Ramos (cell line): ENCODE data around the gene IGF2R.

ENCODE experiments used
- in situ Hi-C: fragments of 300-500 bp; cut with MboI; formaldehyde crosslinking; loops from one replicate; pipeline ENCODE4 v1.14.3; 2022; ENCODE audit warnings: low sequenced_read_pairs; ENCODE audit not compliant: unreplicated experiment

Gene IGF2R

DNA sequence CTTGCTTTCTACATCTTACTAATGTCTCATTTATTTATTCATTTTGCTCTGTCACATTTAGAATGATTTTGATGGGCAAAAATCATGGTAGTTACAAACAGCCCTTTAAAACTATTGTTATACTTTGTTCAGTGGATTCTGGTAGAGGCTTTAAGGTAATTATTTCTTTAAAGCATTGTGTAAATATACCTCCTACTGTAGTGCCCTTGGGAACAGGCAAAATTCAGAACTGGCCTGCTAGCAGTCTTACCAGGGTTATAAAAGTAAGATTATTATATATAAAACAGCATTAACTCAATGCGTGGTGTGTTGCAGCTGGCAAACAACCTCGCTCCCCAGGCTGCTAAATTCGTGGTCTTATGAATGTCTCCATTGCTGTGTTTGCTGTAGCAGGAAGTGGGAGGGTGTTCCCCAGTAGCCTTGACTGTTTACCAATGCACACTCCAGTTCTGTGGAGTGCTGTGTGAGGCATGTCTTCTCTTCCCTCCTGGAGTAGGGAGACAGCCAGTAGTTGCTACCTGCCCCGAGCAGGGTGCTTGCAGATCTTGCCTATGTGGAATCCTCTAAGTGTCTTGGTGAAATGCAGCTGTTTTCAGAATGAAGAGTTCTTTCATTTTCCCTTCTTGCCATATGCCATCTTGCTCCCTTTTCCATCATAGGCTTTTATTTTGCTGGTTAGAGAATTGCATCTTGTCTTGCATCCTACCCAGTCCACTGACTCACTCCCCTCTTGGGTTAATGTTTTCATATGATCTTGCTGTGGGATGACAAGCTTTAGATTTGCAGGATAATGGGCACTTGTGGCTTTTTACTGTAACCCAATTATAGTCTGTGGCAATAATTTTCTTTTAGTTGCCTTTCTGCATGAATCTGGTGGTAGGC is 45.3 kb downstream of the IGF2R start:
- in situ Hi-C loops = no loop called here

DNA sequence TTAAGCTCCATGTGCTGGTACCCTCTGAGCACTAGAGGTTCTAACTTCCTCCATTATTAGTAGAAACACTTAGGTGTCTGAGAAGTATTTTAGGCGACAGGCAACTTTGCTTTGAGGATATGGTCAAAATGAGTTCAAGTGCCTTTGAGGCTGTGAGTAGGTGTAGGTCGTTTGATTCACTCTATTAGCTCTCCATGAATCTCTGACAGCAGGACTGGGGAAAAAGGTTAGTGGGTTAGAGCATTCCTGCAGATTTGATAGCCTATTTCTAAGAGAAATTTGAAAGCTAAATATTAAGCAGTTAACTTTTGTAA is 45.9 kb downstream of the IGF2R start:
- in situ Hi-C loops = no loop called here

- in situ Hi-C loops = no loop called here
Observed at GRCh38 chr6:160015778-160016684, 47.1 kb downstream of the IGF2R start.

- in situ Hi-C loops = no loop called here
Observed at GRCh38 chr6:160022101-160022500, 53.2 kb downstream of the IGF2R start.

- in situ Hi-C loops = no loop called here
Observed at GRCh38 chr6:160022793-160023192, 53.9 kb downstream of the IGF2R start.

GRCh38 chr6:160024152-160024551 is 55.3 kb downstream of the IGF2R start:
- in situ Hi-C loops = no loop called here

- in situ Hi-C loops = no loop called here
Observed at GRCh38 chr6:160027076-160027475, 58.2 kb downstream of the IGF2R start.

GRCh38 chr6:160027931-160028330 is 59.0 kb downstream of the IGF2R start:
- in situ Hi-C loops = no loop called here

GRCh38 chr6:160028487-160029275 is 59.8 kb downstream of the IGF2R start:
- in situ Hi-C loops = no loop called here

DNA sequence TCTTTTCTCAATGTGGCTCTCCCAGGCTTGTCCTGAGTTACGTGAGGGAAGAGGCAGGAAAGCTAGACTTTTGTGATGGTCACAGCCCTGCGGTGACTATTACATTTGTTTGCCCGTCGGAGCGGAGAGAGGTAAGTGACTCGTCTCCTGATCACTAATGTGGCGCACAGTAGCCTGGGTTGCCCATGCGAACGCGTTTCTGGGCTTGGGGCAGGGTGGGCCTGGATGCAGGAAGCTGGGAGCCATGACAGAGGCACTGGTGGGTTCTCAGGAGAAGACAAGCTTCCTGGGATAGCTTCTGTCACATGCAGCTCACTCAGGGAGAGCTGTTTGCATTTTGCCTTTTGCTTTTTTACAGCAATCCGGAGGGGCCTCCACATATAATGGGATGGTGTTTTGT is 60.6 kb downstream of the IGF2R start:
- in situ Hi-C loops = no loop called here

- in situ Hi-C loops = no loop called here
Observed at GRCh38 chr6:160030103-160030502, 61.2 kb downstream of the IGF2R start.

- in situ Hi-C loops = no loop called here
Observed at GRCh38 chr6:160031442-160031841, 62.6 kb downstream of the IGF2R start.

DNA sequence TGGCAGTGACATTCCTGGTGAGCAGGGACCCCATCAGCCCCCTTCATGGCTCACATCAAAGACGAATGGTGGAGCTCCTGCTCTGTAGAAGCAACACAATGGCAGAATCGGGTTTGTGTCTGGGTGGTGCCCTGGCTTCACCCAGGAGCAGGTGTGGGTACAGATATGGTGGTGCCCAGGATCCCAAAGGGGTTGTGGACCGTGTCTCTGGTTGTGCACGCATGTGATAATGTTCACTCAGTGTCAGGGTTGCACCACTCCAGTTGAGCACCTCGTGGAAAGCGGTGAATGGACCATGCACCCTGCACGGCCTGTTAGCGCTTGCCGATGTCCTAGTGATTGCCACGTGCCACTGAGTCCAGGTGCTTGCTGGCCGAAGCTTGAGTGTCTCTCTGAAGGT is 63.0 kb downstream of the IGF2R start:
- in situ Hi-C loops = no loop called here

GRCh38 chr6:160032538-160032937 is 63.7 kb downstream of the IGF2R start:
- in situ Hi-C loops = no loop called here

DNA sequence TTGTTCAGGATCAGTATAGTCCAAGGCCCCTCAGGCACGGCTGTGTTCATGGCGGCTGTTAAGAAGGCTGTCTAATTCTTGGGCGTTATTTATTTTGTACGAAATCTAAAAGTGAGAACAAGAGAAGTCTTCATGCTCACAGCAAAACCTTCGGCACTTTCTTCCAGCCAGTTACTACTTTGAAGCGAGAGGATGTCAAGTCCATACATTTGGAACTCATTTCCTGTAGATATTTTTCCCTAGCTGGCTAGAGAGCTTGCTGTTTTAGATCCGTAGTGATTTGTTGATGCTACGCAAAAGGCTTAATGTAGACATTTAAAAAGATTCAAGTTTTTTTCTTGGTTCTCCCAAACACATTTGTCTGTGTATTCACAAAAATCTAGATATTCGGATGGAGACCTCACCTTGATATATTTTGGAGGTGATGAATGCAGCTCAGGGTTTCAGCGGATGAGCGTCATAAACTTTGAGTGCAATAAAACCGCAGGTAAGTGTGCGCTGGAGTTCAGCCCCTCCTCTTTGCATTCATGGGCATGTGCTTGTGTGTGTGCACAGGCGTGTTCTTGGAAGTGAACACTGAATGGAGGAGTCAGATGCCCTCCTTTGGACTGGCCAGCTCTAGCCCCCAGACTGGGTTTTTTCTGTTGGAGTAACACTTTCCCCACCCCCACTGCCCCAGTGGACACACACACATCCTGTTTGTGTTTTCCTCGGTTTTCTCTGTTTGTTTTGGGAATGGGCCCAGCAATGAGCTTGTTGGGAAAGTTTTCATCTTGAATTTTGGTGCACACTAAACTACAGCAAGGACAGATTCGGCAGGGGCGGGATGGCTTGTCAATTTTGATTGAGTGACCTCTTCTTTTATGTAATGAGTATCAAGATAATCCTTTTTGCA is 65.4 kb downstream of the IGF2R start:
- in situ Hi-C loops = no loop called here

DNA sequence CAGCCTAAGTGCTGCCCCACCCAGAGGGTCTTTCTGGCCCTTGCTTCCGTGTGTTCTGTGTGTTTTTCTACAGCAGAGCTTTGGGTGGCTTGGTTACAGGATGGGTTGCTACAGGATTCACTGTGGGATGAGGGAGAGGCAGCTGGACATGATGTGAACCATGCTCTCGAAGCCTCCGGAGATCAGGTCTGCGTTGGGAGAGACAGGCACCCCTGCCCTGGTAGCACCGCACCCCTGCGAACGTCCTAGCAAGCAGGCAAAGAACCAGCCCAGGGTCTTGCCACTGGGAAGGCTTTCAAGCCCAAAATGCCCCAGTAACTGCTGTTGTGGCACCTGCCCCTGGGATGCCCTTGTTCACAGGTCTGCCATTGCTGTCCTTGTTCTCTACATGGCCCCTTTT is 66.4 kb downstream of the IGF2R start:
- in situ Hi-C loops = no loop called here

DNA sequence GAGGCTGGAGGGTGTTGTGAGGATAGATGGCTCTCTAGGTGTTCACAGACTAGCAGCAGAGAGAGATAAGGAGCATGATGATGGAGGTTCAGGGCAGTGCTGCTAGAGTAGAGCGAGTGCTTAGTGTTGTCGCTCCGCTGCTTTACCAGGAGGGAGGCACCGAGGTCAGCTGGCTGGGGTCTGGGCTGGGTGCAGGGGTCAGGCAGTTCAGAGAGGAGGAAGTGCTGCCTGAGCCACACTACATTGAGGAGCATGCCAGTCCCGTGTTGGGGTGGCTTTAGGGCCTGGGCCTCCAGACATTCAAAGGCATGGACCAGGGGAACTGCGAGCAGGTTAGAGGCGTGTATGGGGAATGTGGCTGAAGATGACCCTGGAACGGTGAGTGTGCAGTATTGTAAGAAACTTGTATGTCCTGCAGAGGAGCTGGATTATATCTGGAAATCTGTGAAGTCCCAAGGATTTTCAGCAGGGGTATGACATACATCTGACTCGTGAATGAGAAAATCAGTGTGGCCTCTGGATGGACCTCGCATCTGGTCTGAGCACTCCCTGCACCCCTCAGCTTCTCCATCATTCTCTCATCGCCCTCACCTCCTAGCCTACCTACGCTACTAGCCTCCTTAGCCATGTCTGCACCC is 66.9 kb downstream of the IGF2R start:
- in situ Hi-C loops = no loop called here

DNA sequence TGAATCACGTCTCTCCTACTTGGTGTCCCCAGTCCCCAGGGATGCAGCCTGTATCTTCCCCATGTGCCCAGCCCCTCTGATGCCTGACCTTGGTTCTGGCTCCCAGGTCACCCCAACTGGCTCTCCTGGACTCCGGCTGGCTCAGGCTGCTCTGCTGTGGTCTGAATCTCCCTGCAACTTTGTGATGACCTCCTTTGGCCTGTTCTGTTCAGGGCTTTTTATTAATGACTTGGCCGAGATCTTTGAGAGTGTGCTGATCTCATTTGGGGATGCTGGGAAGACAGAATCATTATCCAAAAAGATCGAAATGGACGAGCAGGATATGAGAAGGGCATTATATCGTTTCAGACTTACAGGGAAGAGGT is 67.4 kb downstream of the IGF2R start:
- in situ Hi-C loops = no loop called here

- in situ Hi-C loops = no loop called here
Observed at GRCh38 chr6:160036790-160037206, 67.9 kb downstream of the IGF2R start.
